ENCODE measurements around the gene PPP1R11. TPM values are rescaled to one million over a fixed set of nuclear protein-coding genes. Genes with fewer than 3 reads are reported as not detected.

PPP1R11 gene
- total and polyA plus RNA-seq, 5 donors from 2014 or later, result 59.4 to 101 (median 92.3) TPM

DNA sequence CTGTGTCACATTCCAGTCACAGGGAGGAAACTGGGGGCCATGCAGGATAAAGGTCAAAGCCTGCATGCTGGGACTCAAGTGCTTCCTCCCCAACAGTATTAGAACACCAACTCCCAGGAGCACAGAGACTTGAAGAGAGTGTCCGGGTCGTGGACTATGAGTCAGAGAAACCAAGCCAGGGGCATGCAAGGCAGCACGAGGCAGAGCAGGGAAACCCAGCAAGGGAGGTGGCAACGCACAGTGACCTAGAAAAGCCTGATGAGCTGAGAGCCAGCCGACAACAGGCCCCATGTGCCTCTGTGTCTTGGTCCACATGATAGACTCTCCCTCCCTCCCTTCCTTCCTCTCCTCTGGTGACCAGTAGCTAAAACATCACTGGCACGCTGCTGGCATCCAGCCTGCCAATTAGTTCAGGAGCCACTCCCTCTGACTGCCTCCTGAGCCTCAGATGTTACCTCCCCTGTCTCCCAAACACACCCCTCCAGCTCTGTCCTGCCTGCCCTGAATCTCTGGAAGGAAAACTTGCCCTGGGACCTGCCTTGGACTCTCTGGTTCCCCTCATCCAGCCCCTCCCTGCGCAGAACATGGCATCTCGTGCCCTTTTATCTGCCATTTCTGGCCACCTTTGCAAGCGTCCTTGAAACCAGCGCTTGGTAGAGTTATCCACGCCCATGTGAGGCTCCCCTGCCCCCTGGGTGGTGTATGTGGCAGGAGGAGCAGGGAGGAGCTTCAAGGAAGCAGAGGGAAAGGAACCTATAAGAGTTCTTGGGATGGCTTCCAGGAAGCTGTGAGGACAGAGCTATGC is 24.8 kb downstream of the PPP1R11 start:
- no peak for DNase-seq
- H3K36me3 Mint-ChIP-seq, result no peaks in the 10 kb centered on the region
- no peak overlapping the region for H3K4me3 Mint-ChIP-seq
- Histone ChIP-seq H3K4me3 (ENCODE audit: low read depth, low read length) (no peak overlapping the region), H3K27me3 (ENCODE audit: control insufficient read depth, insufficient read depth, low read length) (peaks cover 52% of the 10 kb centered on the region), H3K4me1 (ENCODE audit: control insufficient read depth, insufficient read depth, low read length, poor library complexity, severe bottlenecking) (no peaks in the 10 kb centered on the region), H3K36me3 (ENCODE audit: control insufficient read depth, insufficient read depth, low read length) (no peaks in the 10 kb centered on the region), H3K9me3 (ENCODE audit: control insufficient read depth in 2 of 2, low read length in 2 of 2) (no peaks in the 10 kb centered on the region), H3K27ac (ENCODE audit: insufficient read depth, low read length, poor library complexity, severe bottlenecking) (no peak overlapping the region)
- no peak for ATAC-seq (ENCODE audit: low read depth in 2 of 2)
- peaks cover 68% of the 10 kb centered on the region for H3K27me3 Mint-ChIP-seq
- H3K4me1 Mint-ChIP-seq, result peaks cover 0 to 2% (median 0%) of the 10 kb centered on the region in 4 donors
- H3K9me3 Mint-ChIP-seq, result peaks cover 0 to 3% (median 0%) of the 10 kb centered on the region in 7 donors
- H3K27ac Mint-ChIP-seq, result no peak overlapping the region

DNA sequence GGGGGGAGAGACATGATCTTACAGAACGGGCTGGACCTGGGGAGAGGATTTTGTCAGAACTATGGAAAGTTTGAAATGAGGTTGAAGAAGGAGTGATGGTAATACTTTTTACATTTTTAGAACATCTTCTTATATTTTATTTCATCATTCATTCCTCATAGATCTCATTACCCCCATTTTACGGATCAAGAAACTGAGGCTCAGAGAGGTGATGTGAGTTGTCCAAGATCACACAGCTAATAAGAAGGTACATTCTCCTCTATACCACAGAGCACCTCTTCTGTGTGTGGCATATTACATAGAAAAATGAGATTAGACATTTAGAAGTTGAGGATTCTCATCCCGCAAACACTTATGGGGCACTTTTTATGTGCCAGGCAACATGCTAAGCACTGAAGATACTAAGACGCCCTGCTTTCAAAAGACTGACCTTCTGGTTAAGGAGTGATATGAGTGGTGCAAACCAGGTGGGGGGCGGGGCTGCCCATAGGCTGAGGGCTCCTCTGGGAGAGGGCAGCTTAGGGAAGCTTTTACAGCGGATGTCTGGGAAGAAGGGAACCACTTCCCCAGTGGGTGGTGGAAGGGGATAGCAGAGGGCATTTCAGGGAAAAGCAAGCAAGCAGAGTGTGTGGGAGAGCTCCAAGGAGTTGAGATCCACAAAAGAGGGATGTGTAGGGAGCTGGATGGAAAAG is 26.0 kb downstream of the PPP1R11 start:
- no peak overlapping the region for H3K27ac ChIP-seq (ENCODE audit: insufficient read depth, low read length, poor library complexity, severe bottlenecking)
- H3K4me3 Mint-ChIP-seq, result no peak overlapping the region
- H3K36me3 Mint-ChIP-seq, result no peaks in the 10 kb centered on the region
- ATAC-seq (ENCODE audit: low read depth in 2 of 2) (no peak), DNase-seq (no peak)
- peaks cover 0 to 3% (median 0%) of the 10 kb centered on the region in 7 donors for H3K9me3 Mint-ChIP-seq
- H3K27ac Mint-ChIP-seq, result no peak overlapping the region
- H3K27me3 Mint-ChIP-seq, result peaks cover 70% of the 10 kb centered on the region
- H3K4me1 Mint-ChIP-seq, result peaks cover 0 to 9% (median 3%) of the 10 kb centered on the region in 4 donors
- H3K4me1 ChIP-seq (ENCODE audit: control insufficient read depth, insufficient read depth, low read length, poor library complexity, severe bottlenecking), result no peaks in the 10 kb centered on the region
- H3K4me3 ChIP-seq (ENCODE audit: low read depth, low read length), result no peak overlapping the region
- no peaks in the 10 kb centered on the region for H3K9me3 ChIP-seq (ENCODE audit: control insufficient read depth in 2 of 2, low read length in 2 of 2)
- peaks cover 58% of the 10 kb centered on the region for H3K27me3 ChIP-seq (ENCODE audit: control insufficient read depth, insufficient read depth, low read length)
- no peaks in the 10 kb centered on the region for H3K36me3 ChIP-seq (ENCODE audit: control insufficient read depth, insufficient read depth, low read length)

DNA sequence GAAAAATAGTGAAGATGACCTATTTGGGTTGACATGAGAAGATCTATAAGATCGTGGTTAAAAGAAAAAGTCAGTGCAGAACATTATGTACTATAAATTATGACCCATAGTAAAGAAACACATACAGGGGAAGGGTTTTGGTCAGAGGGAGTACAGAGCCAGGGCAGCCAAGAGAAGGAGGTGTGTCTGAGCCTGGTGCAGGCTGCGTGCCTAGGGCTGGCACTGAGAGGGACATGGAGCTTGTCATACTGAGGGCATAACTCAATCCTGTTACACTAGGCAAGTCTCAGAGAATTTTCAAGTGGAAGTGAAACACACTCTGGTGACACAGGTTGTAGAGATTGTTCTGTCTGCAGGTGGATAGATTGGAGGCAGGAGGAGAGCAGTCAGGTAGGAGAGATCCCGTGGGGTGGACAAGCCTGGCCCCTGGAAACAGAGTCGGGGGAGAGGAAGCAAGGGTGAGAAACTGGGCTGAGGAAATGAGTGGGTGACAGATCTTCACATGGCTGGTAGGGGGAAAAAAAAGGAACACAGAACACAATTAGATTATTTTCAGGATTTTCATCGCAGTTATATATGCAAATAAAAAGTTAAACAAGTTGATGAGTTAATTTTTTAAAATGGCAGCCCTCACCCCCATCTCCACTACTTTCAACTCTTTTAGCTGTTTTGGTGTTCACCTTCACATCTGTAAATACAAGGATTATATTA is 27.1 kb downstream of the PPP1R11 start:
- peaks cover 70% of the 10 kb centered on the region for H3K27me3 Mint-ChIP-seq
- H3K9me3 Mint-ChIP-seq, result peaks cover 0 to 3% (median 0%) of the 10 kb centered on the region in 7 donors
- DNase-seq (no peak), ATAC-seq (ENCODE audit: low read depth in 2 of 2) (no peak)
- Histone ChIP-seq H3K36me3 (ENCODE audit: control insufficient read depth, insufficient read depth, low read length) (no peaks in the 10 kb centered on the region), H3K27ac (ENCODE audit: insufficient read depth, low read length, poor library complexity, severe bottlenecking) (no peak overlapping the region), H3K9me3 (ENCODE audit: control insufficient read depth in 2 of 2, low read length in 2 of 2) (no peaks in the 10 kb centered on the region), H3K27me3 (ENCODE audit: control insufficient read depth, insufficient read depth, low read length) (peaks cover 59% of the 10 kb centered on the region), H3K4me1 (ENCODE audit: control insufficient read depth, insufficient read depth, low read length, poor library complexity, severe bottlenecking) (no peaks in the 10 kb centered on the region), H3K4me3 (ENCODE audit: low read depth, low read length) (no peak overlapping the region)
- no peak overlapping the region for H3K27ac Mint-ChIP-seq
- H3K4me1 Mint-ChIP-seq, result peaks cover 0 to 16% (median 3%) of the 10 kb centered on the region in 4 donors
- H3K36me3 Mint-ChIP-seq, result no peaks in the 10 kb centered on the region
- peak overlapping the region in 1 of 4 donors; percentile 7 for H3K4me3 Mint-ChIP-seq

DNA sequence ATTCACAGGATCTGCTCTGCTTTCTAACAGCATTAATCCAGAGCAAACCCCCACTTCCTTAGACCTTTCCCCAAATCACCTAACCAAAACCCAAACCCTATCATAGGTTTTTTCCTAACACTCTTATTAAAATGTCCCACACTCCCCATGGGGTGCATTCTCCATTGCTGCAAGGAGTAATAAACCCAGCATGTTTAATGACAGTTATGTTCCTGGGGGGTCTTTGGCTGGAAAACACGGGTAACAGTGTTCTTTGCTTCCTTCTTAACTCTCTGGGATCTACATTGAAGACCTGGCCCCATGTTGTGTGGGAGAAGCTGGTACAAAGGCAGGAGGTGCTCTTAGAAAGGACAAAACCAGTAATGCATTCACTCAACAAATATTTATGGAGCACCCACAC is 29.8 kb downstream of the PPP1R11 start:
- ATAC-seq (ENCODE audit: low read depth in 2 of 2), result no peak
- no peak overlapping the region for H3K27ac Mint-ChIP-seq
- peaks cover 0 to 3% (median 0%) of the 10 kb centered on the region in 7 donors for H3K9me3 Mint-ChIP-seq
- H3K27me3 Mint-ChIP-seq, result peaks cover 83% of the 10 kb centered on the region
- H3K36me3 Mint-ChIP-seq, result no peaks in the 10 kb centered on the region
- no peak overlapping the region for H3K4me3 Mint-ChIP-seq
- peaks cover 55% of the 10 kb centered on the region for H3K27me3 ChIP-seq (ENCODE audit: control insufficient read depth, insufficient read depth, low read length)
- no peaks in the 10 kb centered on the region for H3K36me3 ChIP-seq (ENCODE audit: control insufficient read depth, insufficient read depth, low read length)
- no peak overlapping the region for H3K4me3 ChIP-seq (ENCODE audit: low read depth, low read length)
- peaks cover 17% of the 10 kb centered on the region for H3K4me1 ChIP-seq (ENCODE audit: control insufficient read depth, insufficient read depth, low read length, poor library complexity, severe bottlenecking)
- no peaks in the 10 kb centered on the region for H3K9me3 ChIP-seq (ENCODE audit: control insufficient read depth in 2 of 2, low read length in 2 of 2)
- DNase-seq, result no peak
- H3K4me1 Mint-ChIP-seq, result peaks cover 14 to 40% (median 19%) of the 10 kb centered on the region in 4 donors
- no peak overlapping the region for H3K27ac ChIP-seq (ENCODE audit: insufficient read depth, low read length, poor library complexity, severe bottlenecking)

DNA sequence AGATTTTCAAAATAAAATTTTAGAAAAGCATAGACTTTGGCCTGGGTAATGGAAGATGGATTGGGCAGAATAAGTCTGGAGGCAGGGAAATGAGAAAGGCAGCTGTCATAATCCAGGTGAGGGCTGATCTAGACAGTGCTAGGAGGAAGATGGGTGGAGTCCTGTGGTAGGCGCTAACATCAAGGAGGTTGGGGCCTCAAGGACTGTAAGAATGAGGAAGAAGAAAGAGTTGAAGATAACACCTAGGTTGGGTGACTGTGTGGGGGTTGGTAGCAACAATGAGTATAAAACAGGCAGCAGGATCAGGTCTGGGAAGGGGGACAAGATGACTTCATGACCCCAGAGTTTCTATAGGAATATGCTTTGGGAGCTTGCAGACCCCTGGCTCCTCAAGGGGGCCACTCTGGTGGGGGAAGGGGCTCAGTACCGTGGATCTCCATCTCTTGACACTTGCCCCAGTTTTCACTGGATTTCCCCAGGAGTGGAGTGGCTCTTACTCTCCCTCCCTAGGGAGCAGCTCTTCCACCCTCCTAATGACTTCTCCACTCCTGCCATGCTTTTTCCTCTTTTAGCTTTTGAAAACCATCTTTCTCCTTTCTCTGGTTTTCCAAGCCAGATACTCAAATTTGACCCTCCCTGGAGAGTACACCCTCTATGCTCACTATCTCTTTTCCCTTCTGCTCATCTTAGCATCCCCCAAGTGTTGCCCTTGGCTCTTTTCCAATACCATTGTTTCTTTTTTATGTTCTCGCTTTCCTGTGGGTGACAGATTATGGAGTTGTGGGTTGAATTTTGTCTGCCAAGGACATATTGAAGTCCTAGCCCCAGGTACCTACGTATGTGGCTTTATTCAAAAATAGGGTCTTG is 31.1 kb downstream of the PPP1R11 start:
- Mint-ChIP-seq H3K27me3 (peaks cover 79% of the 10 kb centered on the region), H3K36me3 (no peaks in the 10 kb centered on the region), H3K4me3 (peak overlapping the region in 1 of 4 donors; percentile 6), H3K27ac (no peak overlapping the region), H3K9me3 (peaks cover 0 to 3% (median 0%) of the 10 kb centered on the region in 7 donors), H3K4me1 (peaks cover 14 to 51% (median 27%) of the 10 kb centered on the region in 4 donors)
- H3K27ac ChIP-seq (ENCODE audit: insufficient read depth, low read length, poor library complexity, severe bottlenecking), result no peak overlapping the region
- no peaks in the 10 kb centered on the region for H3K36me3 ChIP-seq (ENCODE audit: control insufficient read depth, insufficient read depth, low read length)
- peaks cover 54% of the 10 kb centered on the region for H3K27me3 ChIP-seq (ENCODE audit: control insufficient read depth, insufficient read depth, low read length)
- ATAC-seq (ENCODE audit: low read depth in 2 of 2), result peak in 1 of 2 donors; percentile 34
- DNase-seq, result no peak
- H3K9me3 ChIP-seq (ENCODE audit: control insufficient read depth in 2 of 2, low read length in 2 of 2), result no peaks in the 10 kb centered on the region
- peaks cover 30% of the 10 kb centered on the region for H3K4me1 ChIP-seq (ENCODE audit: control insufficient read depth, insufficient read depth, low read length, poor library complexity, severe bottlenecking)
- no peak overlapping the region for H3K4me3 ChIP-seq (ENCODE audit: low read depth, low read length)

DNA sequence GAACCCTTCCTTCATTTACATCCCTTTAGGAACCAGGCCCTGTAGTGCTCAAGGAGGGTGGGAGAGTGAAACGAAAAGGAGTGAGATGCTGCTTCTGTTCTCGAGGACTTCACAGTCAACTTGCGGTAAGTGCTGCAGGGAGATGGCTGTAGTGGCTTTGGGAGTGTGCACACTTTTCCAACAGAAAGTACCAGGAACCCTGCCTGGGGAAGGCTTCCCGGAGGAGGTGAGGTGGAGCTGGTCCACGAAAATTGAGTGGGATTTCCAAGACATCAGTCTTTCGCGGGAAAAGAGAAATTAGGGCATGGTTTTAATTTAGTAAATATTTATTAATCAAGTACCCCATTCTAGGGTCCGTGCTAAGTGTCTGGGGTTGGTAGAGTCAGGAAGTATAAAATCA is 33.2 kb downstream of the PPP1R11 start:
- Histone ChIP-seq H3K4me1 (ENCODE audit: control insufficient read depth, insufficient read depth, low read length, poor library complexity, severe bottlenecking) (peaks cover 37% of the 10 kb centered on the region), H3K27ac (ENCODE audit: insufficient read depth, low read length, poor library complexity, severe bottlenecking) (no peak overlapping the region), H3K27me3 (ENCODE audit: control insufficient read depth, insufficient read depth, low read length) (peaks cover 55% of the 10 kb centered on the region), H3K9me3 (ENCODE audit: control insufficient read depth in 2 of 2, low read length in 2 of 2) (no peaks in the 10 kb centered on the region), H3K4me3 (ENCODE audit: low read depth, low read length) (no peak overlapping the region), H3K36me3 (ENCODE audit: control insufficient read depth, insufficient read depth, low read length) (no peaks in the 10 kb centered on the region)
- Mint-ChIP-seq H3K36me3 (no peaks in the 10 kb centered on the region), H3K9me3 (peaks cover 0 to 3% (median 0%) of the 10 kb centered on the region in 7 donors), H3K4me3 (peak overlapping the region; percentile 3 to 57 (median 30)), H3K27me3 (peaks cover 85% of the 10 kb centered on the region), H3K27ac (peak overlapping the region in 1 of 3 donors; percentile 8), H3K4me1 (peaks cover 14 to 57% (median 32%) of the 10 kb centered on the region in 4 donors)
- DNase-seq (no peak), ATAC-seq (ENCODE audit: low read depth in 2 of 2) (no peak)

Data from CD4-positive, CD25-positive, alpha-beta regulatory T cell (primary cell).